ENCODE measurements around the gene HEBP2. TPM values are rescaled to one million over a fixed set of nuclear protein-coding genes. Genes with fewer than 3 reads are reported as not detected.

The HEBP2 gene
- total and polyA plus RNA-seq, 2 of the 13 experiments (the other 11 are each of a cell fraction or from before 2014, with no cell fraction given): 16.0 to 72.8 TPM

GRCh38 chr6:138403801-138404665 is at the start of gene HEBP2 (continued):
- peak; percentile 9; the same call in 1 of the 2 replicates for TF ChIP-seq BHLHE40 (IDR thresholded peaks at IDR 0.05; ENCODE audit: low read length)
- TF ChIP-seq NAIF1 (CRISPR knock-in tag; IDR thresholded peaks at IDR 0.05; ENCODE audit: borderline replicate concordance): no peak; the same call in 1 of the 2 replicates
- TF ChIP-seq SYNCRIP (IDR thresholded peaks at IDR 0.05; ENCODE audit: insufficient read depth, low read depth, low read length): no peak
- TF ChIP-seq HMGA1 (CRISPR knock-in tag; conservative IDR thresholded peaks at IDR 0.05): no peak
- TF ChIP-seq KDM6A (CRISPR knock-in tag; IDR thresholded peaks at IDR 0.05; ENCODE audit: low read depth): no peak
- TF ChIP-seq MYC (CRISPR knock-in tag; IDR thresholded peaks at IDR 0.05; ENCODE audit: borderline replicate concordance): peak; percentile 90
- peak; percentile 6; the same call in 1 of the 2 replicates for TF ChIP-seq ATF3 (CRISPR knock-in tag; IDR thresholded peaks at IDR 0.05)
- peak; percentile 79 for TF ChIP-seq PHF8 (CRISPR knock-in tag; IDR thresholded peaks at IDR 0.05)
- peak; percentile 63; the same call in 1 of the 2 replicates for TF ChIP-seq ZNF383 (CRISPR knock-in tag; IDR thresholded peaks at IDR 0.05; ENCODE audit: borderline replicate concordance)
- peak; percentile 90 for TF ChIP-seq ZNF674 (CRISPR knock-in tag; IDR thresholded peaks at IDR 0.05; ENCODE audit: low read depth)
- TF ChIP-seq PRPF4 (IDR thresholded peaks at IDR 0.05; ENCODE audit: low read depth, low read length, poor library complexity, severe bottlenecking): no peak
- TF ChIP-seq RFX5 (IDR thresholded peaks at IDR 0.05; ENCODE audit: low read depth, low read length): no peak
- TF ChIP-seq CEBPG (CRISPR knock-in tag; IDR thresholded peaks at IDR 0.05): peak; percentile 66
- TF ChIP-seq TBL1XR1 (IDR thresholded peaks at IDR 0.05; ENCODE audit: borderline replicate concordance, low read length, partially characterized antibody): peak; percentile 27
- no peak; the same call in 1 of the 2 replicates for TF ChIP-seq GMEB2 (CRISPR knock-in tag; IDR thresholded peaks at IDR 0.05; ENCODE audit: low read depth)
- TF ChIP-seq KLF12 (CRISPR knock-in tag; IDR thresholded peaks at IDR 0.05; ENCODE audit: borderline replicate concordance): peak; percentile 99; the same call in 1 of the 2 replicates
- peak; percentile 24 for TF ChIP-seq ZFP36L1 (CRISPR knock-in tag; IDR thresholded peaks at IDR 0.05)
- no peak for TF ChIP-seq U2AF1 (optimal IDR thresholded peaks at IDR 0.05; ENCODE audit: low read depth, low read length)
- peak; percentile 84 for TF ChIP-seq PHF5A (CRISPR knock-in tag; IDR thresholded peaks at IDR 0.05; ENCODE audit: low read depth, unreplicated experiment)
- TF ChIP-seq NCOA1 (CRISPR knock-in tag; IDR thresholded peaks at IDR 0.05): no peak
- no peak; the same call in 1 of the 2 replicates for TF ChIP-seq SMAD1 (CRISPR knock-in tag; IDR thresholded peaks at IDR 0.05; ENCODE audit: borderline replicate concordance, low read depth)
- TF ChIP-seq ZNF747 (CRISPR knock-in tag; IDR thresholded peaks at IDR 0.05; ENCODE audit: borderline replicate concordance): peak; percentile 36; the same call in 1 of the 2 replicates
- TF ChIP-seq TOPORS (CRISPR knock-in tag; IDR thresholded peaks at IDR 0.05): peak; percentile 98
- no peak for TF ChIP-seq EHMT2 (IDR thresholded peaks at IDR 0.05; ENCODE audit: borderline replicate concordance, low read depth, low read length)
- no peak for TF ChIP-seq ZKSCAN5 (CRISPR knock-in tag; IDR thresholded peaks at IDR 0.05)
- TF ChIP-seq ZSCAN5A (CRISPR knock-in tag; IDR thresholded peaks at IDR 0.05; ENCODE audit: borderline replicate concordance): peak; percentile 94; the same call in 1 of the 2 replicates
- peak; percentile 78 for TF ChIP-seq ERF (CRISPR knock-in tag; IDR thresholded peaks at IDR 0.05)
- TF ChIP-seq STAT5B (CRISPR knock-in tag; IDR thresholded peaks at IDR 0.05): no peak
- 0 out of 2 replicates have a peak, but pooled peaks have one; percentile 51 for TF ChIP-seq SIX4 (CRISPR knock-in tag; IDR thresholded peaks at IDR 0.05)
